Activated CD8-positive, alpha-beta memory T cell treated with anti-CD3 and anti-CD28 coated beads for 1 hour (primary cell): ENCODE measurements around the gene TCP11L2.
"Not testable (repeated sequence)": the region's sequence is repeated elsewhere in the genome, so short reads cannot be mapped to it uniquely, and the experiment has no call there.

Experiments used
- DNase-seq, 2 donors: peaks; one replicate each; pipeline ENCODE4 v3.0.0-alpha.2; 2020; ENCODE audit warnings: low read depth in 1 of 2; ENCODE audit errors: extremely low read depth in 1 of 2

TCP11L2 gene

GRCh38 chr12:106304001-106304421 is 1.5 kb downstream of the TCP11L2 start:
- DNase-seq = no peak

DNA sequence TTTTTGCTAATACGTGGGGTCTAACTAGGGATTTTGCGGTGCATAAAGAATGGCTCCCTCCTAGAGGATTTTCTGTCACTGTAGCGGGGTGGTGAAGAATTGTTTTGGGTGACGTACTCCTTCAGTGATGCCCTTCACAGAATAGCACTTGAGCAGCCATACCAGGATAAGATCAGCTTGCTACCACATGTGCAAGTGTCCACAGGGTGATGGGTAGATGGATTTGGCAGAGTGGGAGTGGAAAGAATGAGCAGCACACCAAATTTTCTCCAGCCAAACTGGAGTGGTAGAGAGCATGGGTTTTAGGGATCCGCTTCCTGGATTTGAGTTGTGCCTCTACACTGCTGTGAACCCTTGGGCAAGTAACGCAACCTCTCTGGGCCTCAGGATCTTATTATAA is 2.3 kb downstream of the TCP11L2 start:
- no peak for DNase-seq

DNA sequence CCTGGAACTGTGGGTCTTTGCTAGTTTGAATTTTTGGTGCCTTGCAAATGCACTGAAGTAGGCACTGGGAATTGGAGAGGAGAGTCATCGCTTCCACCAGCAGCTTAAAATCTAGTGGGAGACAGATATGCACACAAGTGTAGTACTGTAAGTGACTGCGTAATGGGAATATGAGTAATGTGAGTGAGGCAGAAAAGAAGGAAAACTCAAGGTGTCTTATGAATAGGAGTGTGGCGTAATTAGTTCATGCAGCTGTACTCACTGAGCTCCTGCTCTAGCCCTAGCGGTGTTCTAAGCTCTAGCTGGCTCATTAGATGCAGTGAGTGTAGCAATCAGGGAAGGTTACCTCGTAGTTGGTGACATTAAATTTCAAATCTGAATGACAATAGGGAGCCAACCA is 2.8 kb downstream of the TCP11L2 start:
- no peak for DNase-seq

DNA sequence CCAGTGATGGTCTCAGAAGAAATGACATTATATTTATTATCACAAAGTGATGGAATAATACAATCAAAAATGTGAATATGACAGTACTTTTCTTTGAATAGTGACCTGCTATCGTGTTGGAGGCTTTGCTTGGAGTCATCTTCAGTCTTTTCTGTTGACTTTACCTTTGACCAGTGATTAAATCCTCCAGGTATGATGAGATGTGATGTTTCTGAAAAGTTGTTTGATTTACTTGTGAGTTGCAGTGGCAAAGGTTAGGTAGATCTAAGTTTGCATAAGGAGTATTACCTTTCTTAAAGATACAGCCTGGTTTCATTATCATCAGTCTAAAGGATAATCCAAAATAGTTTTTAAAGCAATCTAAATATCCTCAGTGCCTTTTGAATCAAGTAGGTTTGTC is 4.6 kb downstream of the TCP11L2 start:
- DNase-seq = no peak

GRCh38 chr12:106308121-106308520 is 5.6 kb downstream of the TCP11L2 start:
- no peak for DNase-seq

- no peak for DNase-seq
Observed at GRCh38 chr12:106308611-106309010, 6.1 kb downstream of the TCP11L2 start.

- no peak for DNase-seq
Observed at GRCh38 chr12:106309671-106310505, 7.4 kb downstream of the TCP11L2 start.

GRCh38 chr12:106310687-106311086 is 8.2 kb downstream of the TCP11L2 start:
- no peak for DNase-seq

GRCh38 chr12:106311139-106311538 is 8.6 kb downstream of the TCP11L2 start:
- no peak for DNase-seq

GRCh38 chr12:106313413-106313812 is 10.9 kb downstream of the TCP11L2 start:
- not testable (repeated sequence) for DNase-seq

GRCh38 chr12:106315523-106315922 is 13.0 kb downstream of the TCP11L2 start:
- no peak for DNase-seq

DNA sequence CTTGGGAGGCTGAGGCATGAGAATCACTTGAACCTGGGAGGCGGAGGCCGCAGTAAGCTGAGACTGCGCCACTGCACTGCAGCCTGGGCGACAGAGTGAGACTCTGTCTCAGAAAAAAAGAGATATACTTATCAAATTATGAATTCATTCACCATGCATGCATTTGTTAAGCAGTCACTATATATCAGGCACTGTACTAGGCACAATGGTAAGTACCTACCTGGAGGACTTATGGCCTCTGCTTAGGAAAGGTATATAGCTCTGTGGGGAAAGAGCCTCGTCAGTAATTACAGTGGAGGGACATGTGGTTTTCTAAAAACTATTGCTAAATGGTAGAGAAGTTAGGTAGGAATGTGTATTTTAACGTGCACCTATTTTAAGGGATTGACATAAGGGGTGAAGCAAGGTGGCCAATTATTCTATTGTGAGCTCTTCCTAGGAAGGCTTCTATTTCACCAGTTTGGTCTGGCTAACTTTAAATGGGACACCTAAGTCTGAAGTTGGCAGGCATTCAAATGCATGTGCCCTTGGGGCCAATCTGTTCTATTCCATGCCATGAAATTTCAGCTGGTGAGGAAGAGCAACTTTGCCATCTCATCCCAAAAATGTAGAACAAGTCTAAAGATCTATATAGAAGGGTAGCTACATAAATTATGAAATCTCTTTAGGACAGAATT is 15.0 kb downstream of the TCP11L2 start:
- no peak for DNase-seq

DNA sequence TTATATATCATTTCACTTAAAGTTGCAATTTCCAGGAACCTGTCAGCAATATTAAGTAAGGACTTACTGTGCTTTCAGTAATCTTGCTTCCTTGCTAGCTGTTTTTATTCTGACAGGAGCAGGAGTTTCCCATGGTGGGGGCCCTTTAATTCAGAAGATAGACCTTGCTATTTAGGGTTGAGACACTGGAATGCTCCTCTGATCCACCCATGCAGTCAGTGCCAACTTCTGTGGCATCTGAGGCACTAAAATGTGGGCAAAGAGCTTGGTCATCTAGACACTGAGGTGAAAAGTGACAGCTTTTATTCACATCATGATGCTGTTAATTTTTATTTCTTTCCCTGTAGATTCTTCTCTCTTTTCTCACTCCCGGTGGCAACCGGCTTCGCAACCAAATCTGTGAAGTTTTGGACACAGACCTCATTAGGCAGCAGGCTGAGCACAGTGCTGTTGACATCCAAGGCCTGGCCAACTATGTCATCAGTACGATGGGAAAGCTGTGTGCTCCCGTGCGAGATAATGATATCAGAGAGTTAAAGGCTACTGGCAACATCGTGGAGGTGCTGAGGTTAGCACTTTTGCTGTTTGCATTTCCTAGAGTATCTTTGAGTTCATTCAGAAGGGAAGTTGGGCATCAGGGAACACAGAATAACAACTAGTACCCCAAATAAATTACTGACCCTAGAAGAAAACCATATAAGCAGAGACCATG is 18.8 kb downstream of the TCP11L2 start:
- no peak for DNase-seq

DNA sequence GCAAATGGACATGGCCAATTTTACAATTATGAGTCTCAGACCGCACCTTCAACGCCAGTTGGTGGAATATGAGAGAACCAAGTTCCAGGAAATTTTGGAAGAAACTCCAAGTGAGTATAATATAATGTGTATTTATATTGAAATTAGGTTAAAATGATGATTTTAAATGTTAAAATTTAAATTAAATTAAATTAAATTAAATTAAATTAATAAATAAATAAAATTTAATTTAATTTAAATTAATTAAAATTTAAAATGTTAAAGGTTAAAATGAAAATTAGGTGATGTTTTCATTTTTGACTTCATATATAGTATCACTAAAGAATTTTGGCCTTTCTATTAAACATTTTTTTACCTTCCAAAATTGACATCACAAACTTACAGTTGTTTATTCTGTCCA is 21.0 kb downstream of the TCP11L2 start:
- DNase-seq = no peak

GRCh38 chr12:106327309-106327869 is 24.9 kb downstream of the TCP11L2 start:
- no peak for DNase-seq

GRCh38 chr12:106328735-106329134 is 26.2 kb downstream of the TCP11L2 start:
- DNase-seq = no peak

- no peak for DNase-seq
Observed at GRCh38 chr12:106329231-106329982, 26.9 kb downstream of the TCP11L2 start.

- no peak for DNase-seq
Observed at GRCh38 chr12:106331599-106331998, 29.1 kb downstream of the TCP11L2 start.

DNA sequence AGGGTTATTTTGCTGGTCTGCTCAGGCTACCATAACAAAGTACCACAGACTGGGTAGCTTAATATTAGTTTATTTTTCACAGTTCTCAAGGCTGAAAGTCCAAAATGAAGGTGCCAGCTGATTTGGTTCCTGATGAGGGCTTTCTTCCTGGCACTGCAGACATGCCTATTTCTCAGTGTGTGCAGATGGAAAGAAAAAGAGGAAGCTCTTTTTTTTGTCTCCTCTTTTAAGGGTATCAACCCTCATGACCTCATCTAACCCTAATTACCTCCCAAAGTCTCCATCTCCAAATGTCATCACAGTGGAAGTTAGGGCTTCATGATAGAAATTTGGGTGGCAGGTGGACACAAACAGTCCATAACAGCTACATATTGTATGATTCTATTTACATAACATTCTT is 30.0 kb downstream of the TCP11L2 start:
- no peak for DNase-seq

DNA sequence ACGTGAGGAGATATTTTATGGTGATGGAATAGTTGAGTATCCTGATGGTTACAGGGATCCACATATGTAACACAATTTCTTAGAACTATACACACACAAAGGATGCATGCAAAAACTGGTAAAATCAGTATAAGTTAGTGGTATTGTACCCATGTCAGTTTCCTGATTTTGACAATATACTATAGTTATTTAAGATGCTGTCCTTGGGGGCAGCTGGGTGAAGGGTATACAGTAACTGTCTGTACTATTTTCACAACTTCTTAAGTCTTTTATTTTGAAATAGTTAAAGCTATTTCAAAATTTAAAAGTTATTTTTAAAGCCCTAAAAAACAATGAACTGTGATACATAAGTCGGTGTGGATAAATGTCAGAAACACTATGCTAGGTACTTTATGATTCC is 30.5 kb downstream of the TCP11L2 start:
- no peak for DNase-seq

- DNase-seq = no peak
Observed at GRCh38 chr12:106333756-106334155, 31.2 kb downstream of the TCP11L2 start.
